Motor neuron (in vitro differentiated cells): ENCODE results near the gene SAFB2. TPM values are rescaled to one million over a fixed set of nuclear protein-coding genes. Genes with fewer than 3 reads are reported as not detected.

Source experiments
- ATAC-seq, 8 experiments: fragments of 200-7000 bp; cut with Tn5 transposase; replicated peaks in 6 of 8; 2 replicates each; pipeline ENCODE4 v1.8.0; 2021; ENCODE audit warnings: mild to moderate bottlenecking in 8 of 8, moderate library complexity in 8 of 8
- H3K27ac ChIP-seq, 2 donors: fragments of 250-450 bp; sonication (Bioruptor Pico); 2 replicates each; pipeline ENCODE4 v1.9.0; 2021; ENCODE audit warnings: antibody characterized with exemption in 2 of 2, mild to moderate bottlenecking in 2 of 2, moderate library complexity in 1 of 2
- H3K4me1 ChIP-seq, 2 donors: fragments of 250-450 bp; sonication (Bioruptor Pico); replicated peaks in 1 of 2; 2 replicates each; pipeline ENCODE4 v1.6.1; 2021; ENCODE audit warnings: antibody characterized with exemption in 2 of 2, mild to moderate bottlenecking in 2 of 2, moderate library complexity in 1 of 2
- H3K4me3 ChIP-seq, 5 donors: fragments of 250-450 bp; sonication (Bioruptor Pico); 2 replicates each; pipeline ENCODE4 v1.9.0; 2021; ENCODE audit warnings: antibody characterized with exemption in 5 of 5, mild to moderate bottlenecking in 5 of 5, moderate library complexity in 4 of 5
- WGBS, 10 experiments: fragments of 450-650 bp; shearing (Covaris generic); methylation state at CpG; one replicate each; pipeline ENCODE4 v1.0.0; 2022; 5-methylcytosine and 5-hydroxymethylcytosine counted together
- in situ Hi-C, 9 experiments: fragments of 400-800 bp; cut with MboI; loops; one replicate each; pipeline ENCODE4 v1.15.0; 2021; ENCODE audit warnings: low sequenced_read_pairs in 9 of 9, low pct_unique_long_range_greater_than_20kb in 2 of 9; ENCODE audit not compliant: unreplicated experiment in 9 of 9
- total RNA-seq, 8 experiments: library from RNA; unstranded; fragments of 300-600 nt; gene quantifications; 2 replicates each; pipeline versions ENCODE4 v1.2.3 to v1.2.4, GENCODE V29; 2022

SAFB2 gene
- total RNA-seq, 8 experiments from 2014 or later, result 31.1 to 97.5 (median 50.6) TPM

DNA sequence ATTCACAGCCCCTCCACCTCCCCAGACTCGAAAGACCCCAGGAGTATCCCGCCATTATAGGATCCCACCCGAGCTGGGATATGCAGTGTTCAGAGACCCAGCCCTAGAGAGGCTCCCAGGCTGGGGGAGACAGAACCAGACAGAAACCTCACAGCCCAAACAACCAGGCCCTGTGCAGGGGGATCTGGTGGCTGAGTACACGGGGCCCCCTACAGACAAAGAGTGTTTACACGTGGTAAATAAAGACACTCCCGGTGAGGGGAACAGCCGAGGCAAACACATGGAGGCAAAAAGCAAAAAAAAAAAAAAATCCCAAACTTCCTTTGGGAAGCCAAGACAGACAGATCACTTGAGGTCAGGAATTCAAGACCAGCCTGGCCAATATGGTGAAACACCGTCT is 79.9 kb downstream of the SAFB2 start:
- Histone ChIP-seq H3K4me3 (no peak overlapping the region), H3K4me1 (peaks cover 10 to 12% of the 10 kb centered on the region in 2 donors), H3K27ac (no peak overlapping the region)
- peak in 2 of 8 experiments; percentile 10 to 22 for ATAC-seq
- in situ Hi-C loops, result no loop called here
- WGBS, 10 experiments, result 6 to 85% (median 60%) methylated on average over 1 to 6 of the region's 8 CpGs; no CpG with 5 or more reads in 5 of the 10 experiments

DNA sequence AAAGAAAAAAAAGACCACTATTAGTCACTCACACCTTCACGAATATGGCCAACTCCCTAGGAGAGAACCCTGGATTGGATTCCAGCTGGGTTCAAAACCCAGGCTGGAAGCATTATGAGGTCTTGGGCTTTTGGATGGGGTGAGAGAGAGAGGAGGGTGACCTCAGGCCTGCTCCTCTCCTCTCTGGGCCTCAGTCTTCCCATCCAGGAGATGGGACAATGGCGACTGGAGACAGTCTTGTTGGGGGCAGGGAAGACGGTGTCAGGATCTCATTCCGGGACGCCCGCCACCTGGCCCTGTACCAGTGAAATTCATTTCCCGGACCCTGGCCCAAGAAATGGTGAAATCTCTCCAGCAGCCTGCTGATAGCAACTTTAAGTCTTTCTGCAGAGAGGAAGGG is 81.1 kb downstream of the SAFB2 start:
- peaks cover 20 to 24% of the 10 kb centered on the region in 2 donors for H3K4me1 ChIP-seq
- no peak overlapping the region for H3K4me3 ChIP-seq
- no peak for ATAC-seq
- H3K27ac ChIP-seq, result no peak overlapping the region
- WGBS, 10 experiments, result 86 to 100% (median 91%) methylated on average over 1 to 3 of the region's 7 CpGs; no CpG with 5 or more reads in 5 of the 10 experiments
- in situ Hi-C loops, result no loop called here

DNA sequence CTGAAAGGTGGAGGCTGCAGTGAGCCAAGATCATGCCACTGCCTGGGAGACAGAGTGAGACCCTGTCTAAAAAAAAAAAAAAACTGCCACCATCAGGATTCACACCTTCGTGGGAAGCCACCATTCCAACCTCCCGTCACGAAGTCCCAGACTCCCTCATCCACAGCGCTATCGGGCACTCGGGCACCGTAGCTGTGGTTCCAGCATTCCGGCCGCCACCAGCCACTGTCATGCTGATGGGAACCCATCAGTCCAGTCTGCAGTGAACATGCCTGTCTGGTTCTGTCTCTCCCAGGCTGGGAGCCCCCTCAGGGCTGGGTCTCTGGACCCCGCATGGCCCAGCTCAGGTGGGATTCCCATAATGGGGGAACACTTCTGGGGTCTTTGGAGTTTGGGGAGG is 82.4 kb downstream of the SAFB2 start:
- no peak for ATAC-seq
- 73 to 100% (median 96%) methylated on average over 1 to 7 of the region's 10 CpGs; no CpG with 5 or more reads in 3 of the 10 experiments for WGBS, 10 experiments
- Histone ChIP-seq H3K27ac (no peak overlapping the region), H3K4me3 (no peak overlapping the region), H3K4me1 (peaks cover 26 to 30% of the 10 kb centered on the region in 2 donors)
- in situ Hi-C loops, result no loop called here

DNA sequence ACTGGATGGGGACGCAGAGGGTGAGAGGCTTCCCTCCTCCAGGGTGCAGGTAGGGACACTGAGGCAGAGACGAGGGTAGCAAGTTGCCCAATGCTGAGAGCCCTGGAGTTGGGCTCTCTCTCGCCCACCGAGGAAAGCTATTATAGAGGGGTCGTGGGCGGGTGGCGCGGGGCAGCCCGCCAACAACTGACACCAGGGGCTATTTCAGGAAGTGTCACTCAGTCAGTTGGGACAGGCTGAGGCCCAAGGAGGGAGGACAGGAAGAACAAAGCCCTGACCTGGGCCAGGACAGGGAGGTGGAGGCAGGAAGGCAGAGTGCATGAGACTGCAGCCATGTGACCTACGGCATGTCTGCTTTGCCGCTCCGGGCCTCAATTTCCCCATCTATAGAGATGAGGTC is 84.7 kb downstream of the SAFB2 start:
- H3K4me3 ChIP-seq, result no peak overlapping the region
- peaks cover 26 to 30% of the 10 kb centered on the region in 2 donors for H3K4me1 ChIP-seq
- ATAC-seq, result no peak
- in situ Hi-C loops, result no loop called here
- 40 to 100% (median 81%) methylated on average over 1 to 6 of the region's 12 CpGs; no CpG with 5 or more reads in 4 of the 10 experiments for WGBS, 10 experiments
- no peak overlapping the region for H3K27ac ChIP-seq

Other genes starting within 250 kb of the SAFB2 start
- under 1 TPM in 4 of 8 experiments, not detected in 4; 0.11 to 0.29 (median 0.19) TPM for gene ZNRF4, start 167.4 kb downstream of the SAFB2 start, total RNA-seq
- 1 to 10 TPM in 5 of 8 experiments, under 1 TPM in 3; 0.46 to 2.6 (median 1.1) TPM for gene TINCR, start 54.8 kb downstream of the SAFB2 start, total RNA-seq
- 100 to 1,000 TPM in 3 of 8 experiments, 10 to 100 TPM in 5; 37.2 to 144 (median 73.5) TPM for gene SAFB, start 307 bp upstream of the SAFB2 start, total RNA-seq
- 10 to 100 TPM; 36.6 to 86.7 (median 54.2) TPM for gene MICOS13, start 57.7 kb upstream of the SAFB2 start, total RNA-seq
- 10 to 100 TPM in 5 of 8 experiments, 1 to 10 TPM in 3; 4.6 to 28.1 (median 20.6) TPM for gene HSD11B1L, start 58.3 kb upstream of the SAFB2 start, total RNA-seq
- gene RPL36, start 67.5 kb upstream of the SAFB2 start, total RNA-seq, result 1,000 to 10,000 TPM; 1,024 to 1,875 (median 1,439) TPM
- 100 to 1,000 TPM in 1 of 8 experiments, 10 to 100 TPM in 7; 49.8 to 109 (median 94.9) TPM for gene LONP1, start 97.4 kb upstream of the SAFB2 start, total RNA-seq
- under 1 TPM in 1 of 8 experiments, not detected in 7; 0.05 TPM for gene CATSPERD, start 97.9 kb upstream of the SAFB2 start, total RNA-seq
- 1 to 10 TPM in 6 of 8 experiments, under 1 TPM in 2; 0.43 to 5.7 (median 1.3) TPM for gene PRR22, start 162.0 kb upstream of the SAFB2 start, total RNA-seq
- 10 to 100 TPM in 7 of 8 experiments, 1 to 10 TPM in 1; 8.9 to 49.0 (median 20.2) TPM for gene DUS3L, start 168.4 kb upstream of the SAFB2 start, total RNA-seq
- gene NRTN, start 182.3 kb upstream of the SAFB2 start, total RNA-seq, result 1 to 10 TPM in 3 of 8 experiments, under 1 TPM in 3, not detected in 2; 0.49 to 2.7 (median 1.1) TPM
- 1 to 10 TPM in 2 of 8 experiments, under 1 TPM in 5, not detected in 1; 0.35 to 2.2 (median 0.87) TPM for gene FUT6, start 216.9 kb upstream of the SAFB2 start, total RNA-seq
- gene FUT3, start 228.7 kb upstream of the SAFB2 start, total RNA-seq, result 1 to 10 TPM in 4 of 8 experiments, under 1 TPM in 2, not detected in 2; 0.21 to 4.5 (median 1.4) TPM
- 1 to 10 TPM in 1 of 8 experiments, under 1 TPM in 5, not detected in 2; 0.13 to 1.6 (median 0.44) TPM for gene FUT5, start 247.8 kb upstream of the SAFB2 start, total RNA-seq